Astrocyte (in vitro differentiated cells and primary cell): ENCODE results near the gene KLC4. TPM values are rescaled to one million over a fixed set of nuclear protein-coding genes. Genes with fewer than 3 reads are reported as not detected.

ENCODE experiments used
- DNase-seq: peaks from one replicate; pipeline ENCODE4 v3.0.0-alpha.2; 2010; ENCODE audit warnings: low read depth
- FAIRE-seq: peaks from 2 replicates; lab custom pipeline; 2011; peaks lifted over from hg19 to GRCh38; lab: Jason Lieb, UNC
- H2AFZ ChIP-seq: 2 replicates; pipeline ENCODE4 v1.6.0; 2012; ENCODE audit warnings: low read depth, low read length, inconsistent platforms
- H3K27ac ChIP-seq: 2 replicates; pipeline ENCODE4 v1.5.1; 2011; ENCODE audit warnings: low read depth, low read length, inconsistent platforms
- H3K27me3 ChIP-seq: 2 replicates; pipeline ENCODE4 v1.6.0; 2011; ENCODE audit warnings: low read length, inconsistent platforms; ENCODE audit not compliant: insufficient read depth
- H3K36me3 ChIP-seq: 2 replicates; pipeline ENCODE4 v1.5.1; 2011; ENCODE audit warnings: low read length, inconsistent platforms; ENCODE audit not compliant: insufficient read depth
- H3K4me1 ChIP-seq: 2 replicates; pipeline ENCODE4 v1.5.1; 2011; ENCODE audit warnings: low read length, inconsistent platforms; ENCODE audit not compliant: insufficient read depth
- H3K4me2 ChIP-seq: 2 replicates; pipeline ENCODE4 v1.6.0; 2012; ENCODE audit warnings: low read length, inconsistent platforms
- H3K4me3 ChIP-seq: 2 replicates; pipeline ENCODE4 v1.5.1; 2011; ENCODE audit warnings: low read depth, mild to moderate bottlenecking, low read length, inconsistent platforms; ENCODE audit not compliant: insufficient read depth
- H3K79me2 ChIP-seq: 2 replicates; pipeline ENCODE4 v1.6.0; 2012; ENCODE audit warnings: mild to moderate bottlenecking, low read length, inconsistent platforms; ENCODE audit not compliant: insufficient read depth
- H3K9ac ChIP-seq: 2 replicates; pipeline ENCODE4 v1.6.0; 2012; ENCODE audit warnings: mild to moderate bottlenecking, low read length, inconsistent platforms
- H3K9me3 ChIP-seq: 2 replicates; pipeline ENCODE4 v1.5.1; 2012; ENCODE audit warnings: low read depth, mild to moderate bottlenecking, low read length, inconsistent platforms; ENCODE audit not compliant: insufficient read depth
- H4K20me1 ChIP-seq: 2 replicates; pipeline ENCODE4 v1.6.0; 2012; ENCODE audit warnings: low read length, inconsistent platforms; ENCODE audit not compliant: insufficient read depth
- H3K27ac Mint-ChIP-seq: one replicate; pipeline ENCODE4 v1.8.0; 2021; ENCODE audit warnings: mild to moderate bottlenecking, mixed read lengths; ENCODE audit not compliant: unreplicated experiment
- H3K27me3 Mint-ChIP-seq: one replicate; pipeline ENCODE4 v1.8.0; 2021; ENCODE audit warnings: low read depth, mixed read lengths; ENCODE audit not compliant: unreplicated experiment
- H3K36me3 Mint-ChIP-seq: one replicate; pipeline ENCODE4 v1.8.0; 2021; ENCODE audit warnings: low read depth, mixed read lengths; ENCODE audit not compliant: unreplicated experiment
- H3K4me1 Mint-ChIP-seq: one replicate; pipeline ENCODE4 v1.8.0; 2021; ENCODE audit warnings: low read depth, mixed read lengths; ENCODE audit not compliant: unreplicated experiment
- H3K4me3 Mint-ChIP-seq: one replicate; pipeline ENCODE4 v1.8.0; 2021; ENCODE audit warnings: mild to moderate bottlenecking, moderate library complexity, mixed read lengths; ENCODE audit not compliant: unreplicated experiment
- H3K9me3 Mint-ChIP-seq: one replicate; pipeline ENCODE4 v1.8.0; 2021; ENCODE audit warnings: mild to moderate bottlenecking, mixed read lengths; ENCODE audit not compliant: unreplicated experiment
- EZH2 ChIP-seq: IDR thresholded peaks from 2 replicates; pipeline ENCODE4 v1.6.1; 2012; ENCODE audit warnings: mild to moderate bottlenecking, low read length, inconsistent platforms; ENCODE audit not compliant: insufficient read depth
- total RNA-seq: library from RNA; stranded (reverse); gene quantifications from 2 replicates; pipeline ENCODE4 v1.2.1, GENCODE V29; 2021
- TF ChIP-seq, protein P1 (sequence below): IDR thresholded peaks from 2 replicates; pipeline ENCODE4 v1.5.1; 2011; ENCODE audit warnings: low read depth, mild to moderate bottlenecking, inconsistent platforms, low read length, moderate library complexity; ENCODE audit not compliant: insufficient read depth

The KLC4 gene
- total RNA-seq, 1 donor from 2014 or later, result 35.4 TPM

DNA sequence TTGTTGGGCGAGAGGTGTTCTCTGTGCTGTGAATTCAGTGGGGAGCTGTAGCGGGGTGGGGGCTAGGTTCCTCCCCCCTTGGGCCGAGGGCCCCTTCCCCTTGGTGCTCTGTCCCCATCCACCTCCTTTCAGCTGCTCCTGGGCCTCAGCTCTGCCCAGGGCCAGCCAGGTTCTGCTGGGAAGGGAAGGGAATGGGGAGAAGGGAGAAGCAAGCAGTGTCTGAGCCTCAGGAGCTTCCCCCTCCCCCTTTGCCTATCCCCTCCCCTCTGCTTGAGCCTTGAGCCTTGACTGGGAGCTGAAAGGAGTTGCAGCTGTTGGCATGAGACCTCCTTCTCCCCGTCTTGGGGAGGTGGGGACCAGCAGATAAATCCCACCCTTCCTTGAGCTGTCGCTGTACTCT, 38.6 kb upstream of the KLC4 start:
- Mint-ChIP-seq H3K36me3 (peaks cover 13% of the 10 kb centered on the region), H3K4me1 (peaks cover 11% of the 10 kb centered on the region), H3K9me3 (no peaks in the 10 kb centered on the region), H3K4me3 (peak overlapping the region; percentile 85), H3K27me3 (no peaks in the 10 kb centered on the region), H3K27ac (peak overlapping the region; percentile 62)
- Histone ChIP-seq H4K20me1 (peaks cover 32% of the 10 kb centered on the region), H3K36me3 (peaks cover 31% of the 10 kb centered on the region), H3K27me3 (no peaks in the 10 kb centered on the region), H3K79me2 (peaks cover 76% of the 10 kb centered on the region), H3K4me2 (peak overlapping the region; percentile 95), H3K4me1 (peaks cover 13% of the 10 kb centered on the region), H3K9me3 (no peaks in the 10 kb centered on the region), H2AFZ (peak overlapping the region; percentile 94), H3K4me3 (peak overlapping the region; percentile 100), H3K27ac (peak overlapping the region; percentile 74), H3K9ac (peak overlapping the region; percentile 98)
- DNase-seq, result no peak
- FAIRE-seq, result no peak
- TF ChIP-seq, protein P1, sequence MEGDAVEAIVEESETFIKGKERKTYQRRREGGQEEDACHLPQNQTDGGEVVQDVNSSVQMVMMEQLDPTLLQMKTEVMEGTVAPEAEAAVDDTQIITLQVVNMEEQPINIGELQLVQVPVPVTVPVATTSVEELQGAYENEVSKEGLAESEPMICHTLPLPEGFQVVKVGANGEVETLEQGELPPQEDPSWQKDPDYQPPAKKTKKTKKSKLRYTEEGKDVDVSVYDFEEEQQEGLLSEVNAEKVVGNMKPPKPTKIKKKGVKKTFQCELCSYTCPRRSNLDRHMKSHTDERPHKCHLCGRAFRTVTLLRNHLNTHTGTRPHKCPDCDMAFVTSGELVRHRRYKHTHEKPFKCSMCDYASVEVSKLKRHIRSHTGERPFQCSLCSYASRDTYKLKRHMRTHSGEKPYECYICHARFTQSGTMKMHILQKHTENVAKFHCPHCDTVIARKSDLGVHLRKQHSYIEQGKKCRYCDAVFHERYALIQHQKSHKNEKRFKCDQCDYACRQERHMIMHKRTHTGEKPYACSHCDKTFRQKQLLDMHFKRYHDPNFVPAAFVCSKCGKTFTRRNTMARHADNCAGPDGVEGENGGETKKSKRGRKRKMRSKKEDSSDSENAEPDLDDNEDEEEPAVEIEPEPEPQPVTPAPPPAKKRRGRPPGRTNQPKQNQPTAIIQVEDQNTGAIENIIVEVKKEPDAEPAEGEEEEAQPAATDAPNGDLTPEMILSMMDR, result no peak
- no peak for TF ChIP-seq EZH2

DNA sequence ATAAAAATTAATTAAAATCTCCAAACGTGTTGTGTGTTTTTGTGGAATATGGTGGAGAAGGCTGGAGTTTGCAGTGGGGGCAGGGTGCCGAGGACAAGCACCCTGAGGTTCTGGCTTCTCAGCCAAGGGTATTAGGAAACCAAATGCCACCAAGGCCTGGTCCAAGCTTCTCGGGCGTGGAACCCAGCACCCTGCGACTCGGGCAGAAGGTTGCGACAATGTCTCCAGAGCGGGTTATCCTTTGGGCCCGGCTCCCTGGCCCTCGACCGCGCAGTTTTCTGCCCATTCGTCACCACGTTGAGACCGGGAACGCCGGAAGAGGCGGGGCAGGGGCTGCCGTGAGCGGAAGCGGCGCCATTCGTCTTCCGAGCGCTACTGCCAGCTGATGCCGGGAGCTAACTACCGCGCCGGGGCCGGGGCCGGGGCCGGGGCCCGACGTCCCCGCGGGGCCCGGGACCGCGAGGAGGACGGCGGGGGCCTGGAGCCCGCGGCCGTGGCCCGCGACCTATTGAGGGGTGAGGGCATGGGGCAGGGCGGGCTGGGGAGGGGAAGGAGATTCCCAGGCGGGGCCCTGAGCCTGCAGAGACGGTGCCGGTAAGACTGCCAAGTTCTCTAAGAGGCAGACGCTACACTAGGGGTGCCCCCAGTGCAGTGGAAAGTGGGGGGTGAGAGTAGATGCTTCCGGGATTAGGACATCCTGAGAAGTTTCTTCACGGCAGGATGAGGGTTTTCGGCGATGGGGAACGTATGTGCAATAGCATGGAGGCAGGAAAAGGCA, 38.0 kb upstream of the KLC4 start, which contains the start of gene RRP36:
RRP36 (plus strand) TSS at position 354 of the 778 bp plus-strand sequence; CDS start at position 386, 32 bp downstream.
- FAIRE-seq (no peak), DNase-seq (peak; percentile 48)
- H3K4me1 Mint-ChIP-seq, result peaks cover 11% of the 10 kb centered on the region
- Histone ChIP-seq H2AFZ (peak within 1 kb of the TSS; percentile 94), H4K20me1 (peaks cover 31% of the 10 kb centered on the region), H3K4me2 (peak within 1 kb of the TSS; percentile 95), H3K36me3 (peaks cover 37% of the 10 kb centered on the region), H3K79me2 (peaks cover 70% of the 10 kb centered on the region), H3K4me1 (peaks cover 12% of the 10 kb centered on the region), H3K4me3 (peak within 1 kb of the TSS; percentile 100), H3K27ac (peak within 1 kb of the TSS; percentile 74), H3K9ac (peak within 1 kb of the TSS; percentile 98), H3K9me3 (no peaks in the 10 kb centered on the region), H3K27me3 (no peaks in the 10 kb centered on the region)
- no peaks in the 10 kb centered on the region for H3K27me3 Mint-ChIP-seq
- peak within 1 kb of the TSS; percentile 97 for H3K27ac Mint-ChIP-seq
- no peaks in the 10 kb centered on the region for H3K9me3 Mint-ChIP-seq
- peak within 1 kb of the TSS; percentile 97 for H3K4me3 Mint-ChIP-seq
- TF ChIP-seq EZH2, result no peak
- TF ChIP-seq, protein P1, result no peak
- H3K36me3 Mint-ChIP-seq, result peaks cover 16% of the 10 kb centered on the region

DNA sequence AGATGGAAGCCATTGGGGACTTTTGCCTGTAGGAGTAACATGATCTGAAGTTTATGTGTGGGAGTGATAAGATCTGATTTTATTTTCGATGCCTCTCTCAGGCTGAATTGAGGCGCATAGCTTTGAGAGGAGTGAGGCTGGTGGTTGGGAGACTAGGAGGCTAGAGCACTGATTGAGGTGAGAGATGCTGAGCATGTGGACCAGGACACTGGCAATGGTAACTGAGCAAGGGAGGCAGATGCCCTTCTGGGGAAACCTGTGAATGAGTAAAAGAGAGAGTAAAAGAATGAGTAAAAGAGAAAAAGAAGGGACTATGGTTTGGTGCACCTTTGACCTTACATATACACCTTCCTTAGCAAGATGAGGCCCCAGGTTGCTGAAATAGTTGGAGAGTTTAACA, 35.0 kb upstream of the KLC4 start:
- Histone ChIP-seq H3K4me1 (peaks cover 7% of the 10 kb centered on the region), H2AFZ (no peak overlapping the region), H3K79me2 (peaks cover 52% of the 10 kb centered on the region), H3K9ac (peak overlapping the region; percentile 2), H3K4me2 (peak overlapping the region; percentile 3), H3K9me3 (no peaks in the 10 kb centered on the region), H4K20me1 (peaks cover 37% of the 10 kb centered on the region), H3K36me3 (peaks cover 50% of the 10 kb centered on the region), H3K27me3 (no peaks in the 10 kb centered on the region), H3K4me3 (no peak overlapping the region), H3K27ac (no peak overlapping the region)
- DNase-seq, result no peak
- TF ChIP-seq EZH2, result no peak
- TF ChIP-seq, protein P1, result no peak
- H3K4me1 Mint-ChIP-seq, result peaks cover 7% of the 10 kb centered on the region
- no peaks in the 10 kb centered on the region for H3K27me3 Mint-ChIP-seq
- no peaks in the 10 kb centered on the region for H3K9me3 Mint-ChIP-seq
- H3K36me3 Mint-ChIP-seq, result peaks cover 15% of the 10 kb centered on the region
- peak overlapping the region; percentile 69 for H3K4me3 Mint-ChIP-seq
- no peak for FAIRE-seq
- H3K27ac Mint-ChIP-seq, result no peak overlapping the region
